Neutrophil (primary cell): ENCODE measurements around the gene SGCE.

ENCODE experiments used
- H3K27ac ChIP-seq: fragments of 200-600 bp; sonication (generic); 2 replicates; pipeline ENCODE4 v1.5.1; 2016; ENCODE audit warnings: mild to moderate bottlenecking, moderate library complexity
- H3K27me3 ChIP-seq: fragments of 200-600 bp; sonication (generic); 2 replicates; pipeline ENCODE4 v1.6.0; 2016; ENCODE audit warnings: mild to moderate bottlenecking
- H3K36me3 ChIP-seq: fragments of 200-600 bp; sonication (generic); 2 replicates; pipeline ENCODE4 v1.5.1; 2017
- H3K4me1 ChIP-seq, 2 experiments: fragments of 200-600 bp in 1 of 2; sonication (generic) in 1 of 2; 1 replicate in 1 of 2; 2 replicates in 1 of 2; pipeline versions ENCODE4 v1.5.1 to v1.6.1; 2013 to 2016; ENCODE audit warnings: low read depth in 1 of 2, low read length in 1 of 2, mild to moderate bottlenecking in 1 of 2, moderate library complexity in 1 of 2; ENCODE audit not compliant: control insufficient read depth in 1 of 2, insufficient read depth in 1 of 2
- H3K4me3 ChIP-seq, 2 experiments: fragments of 200-600 bp in 1 of 2; sonication (generic) in 1 of 2; 1 replicate in 1 of 2; 2 replicates in 1 of 2; pipeline ENCODE4 v1.5.1; 2013 to 2016; ENCODE audit warnings: low read depth in 1 of 2, low read length in 1 of 2, mild to moderate bottlenecking in 1 of 2, moderate library complexity in 1 of 2
- H3K9me3 ChIP-seq: fragments of 200-600 bp; sonication (generic); 2 replicates; pipeline ENCODE4 v1.5.1; 2016
- TF ChIP-seq, protein P1 (sequence below): fragments of 200-600 bp; sonication (generic); IDR thresholded peaks from 2 replicates; pipeline ENCODE4 v1.5.1; 2016; ENCODE audit warnings: antibody characterized with exemption

SGCE gene

DNA sequence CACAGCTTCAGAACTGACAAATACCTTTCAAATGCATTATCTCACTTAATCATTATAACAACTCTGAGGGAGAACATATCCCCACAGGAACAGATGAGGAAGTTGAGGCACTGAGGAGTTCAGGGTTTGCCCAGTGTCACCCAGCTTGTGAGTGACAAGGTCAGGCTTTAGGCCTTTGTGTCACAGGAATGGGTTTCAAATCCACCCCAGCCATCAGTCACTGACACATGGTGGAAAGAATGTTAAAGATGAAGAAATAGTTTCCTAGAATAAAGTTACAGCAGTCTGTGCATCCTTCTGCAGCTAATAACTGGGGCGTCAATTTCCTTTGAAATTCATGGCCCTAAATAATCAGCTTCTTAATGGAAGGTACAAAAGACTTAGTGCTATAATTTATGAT, 37.8 kb downstream of the SGCE start:
- Histone ChIP-seq H3K9me3 (no peaks in the 10 kb centered on the region), H3K4me1 (no peaks in the 10 kb centered on the region), H3K36me3 (no peaks in the 10 kb centered on the region), H3K4me3 (no peak overlapping the region), H3K27ac (no peak overlapping the region), H3K27me3 (no peaks in the 10 kb centered on the region)
- TF ChIP-seq, protein P1, sequence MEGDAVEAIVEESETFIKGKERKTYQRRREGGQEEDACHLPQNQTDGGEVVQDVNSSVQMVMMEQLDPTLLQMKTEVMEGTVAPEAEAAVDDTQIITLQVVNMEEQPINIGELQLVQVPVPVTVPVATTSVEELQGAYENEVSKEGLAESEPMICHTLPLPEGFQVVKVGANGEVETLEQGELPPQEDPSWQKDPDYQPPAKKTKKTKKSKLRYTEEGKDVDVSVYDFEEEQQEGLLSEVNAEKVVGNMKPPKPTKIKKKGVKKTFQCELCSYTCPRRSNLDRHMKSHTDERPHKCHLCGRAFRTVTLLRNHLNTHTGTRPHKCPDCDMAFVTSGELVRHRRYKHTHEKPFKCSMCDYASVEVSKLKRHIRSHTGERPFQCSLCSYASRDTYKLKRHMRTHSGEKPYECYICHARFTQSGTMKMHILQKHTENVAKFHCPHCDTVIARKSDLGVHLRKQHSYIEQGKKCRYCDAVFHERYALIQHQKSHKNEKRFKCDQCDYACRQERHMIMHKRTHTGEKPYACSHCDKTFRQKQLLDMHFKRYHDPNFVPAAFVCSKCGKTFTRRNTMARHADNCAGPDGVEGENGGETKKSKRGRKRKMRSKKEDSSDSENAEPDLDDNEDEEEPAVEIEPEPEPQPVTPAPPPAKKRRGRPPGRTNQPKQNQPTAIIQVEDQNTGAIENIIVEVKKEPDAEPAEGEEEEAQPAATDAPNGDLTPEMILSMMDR = no peak

DNA sequence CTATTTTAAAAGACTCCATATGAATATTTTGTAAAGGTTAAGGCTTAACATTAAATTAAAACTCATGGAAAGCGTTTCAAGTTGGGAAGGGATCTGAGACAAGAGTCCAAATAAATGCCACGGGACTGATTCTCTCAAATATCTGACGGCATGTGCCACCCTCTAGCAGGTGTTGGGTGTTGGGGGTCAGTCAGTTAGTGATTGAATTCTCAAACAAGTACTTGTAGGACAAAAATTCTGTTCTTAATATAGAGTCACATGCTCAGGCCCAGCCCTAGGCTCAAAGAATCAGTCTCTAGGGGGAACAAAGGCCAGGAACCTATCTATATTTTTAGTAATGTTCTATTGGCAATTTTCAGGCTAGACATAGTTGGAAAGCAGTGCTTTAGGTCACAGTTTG, 39.1 kb downstream of the SGCE start:
- TF ChIP-seq, protein P1 = no peak
- no peak overlapping the region for H3K4me3 ChIP-seq

DNA sequence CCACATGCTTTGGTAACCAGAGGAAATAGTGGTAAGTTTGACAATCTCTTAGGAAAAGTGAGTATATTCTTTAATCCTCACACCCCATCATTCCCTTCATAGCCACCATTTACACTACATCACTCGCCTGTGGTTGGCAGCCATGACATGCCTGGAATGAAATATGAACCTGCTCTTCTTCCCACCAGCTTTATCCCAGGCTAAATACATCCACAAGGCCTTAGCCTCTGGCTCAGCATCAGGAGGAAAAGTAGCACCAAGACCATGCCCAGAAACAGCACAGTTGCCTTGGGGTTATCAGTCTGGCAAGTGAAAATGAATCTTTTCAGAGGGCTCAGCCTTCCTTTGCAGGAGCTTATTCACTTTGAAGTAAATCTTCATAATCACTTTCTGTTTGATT, 40.3 kb downstream of the SGCE start:
- Histone ChIP-seq H3K4me1 (no peaks in the 10 kb centered on the region), H3K36me3 (no peaks in the 10 kb centered on the region), H3K9me3 (no peaks in the 10 kb centered on the region), H3K27ac (no peak overlapping the region), H3K27me3 (no peaks in the 10 kb centered on the region), H3K4me3 (no peak overlapping the region)
- TF ChIP-seq, protein P1 = no peak

More for the DNA sequence above, 39.1 kb downstream of the SGCE start:
- no peak overlapping the region for H3K27ac ChIP-seq
- H3K27me3 ChIP-seq = no peaks in the 10 kb centered on the region
- H3K9me3 ChIP-seq = no peaks in the 10 kb centered on the region
- H3K36me3 ChIP-seq = no peaks in the 10 kb centered on the region
- H3K4me1 ChIP-seq = no peaks in the 10 kb centered on the region

DNA sequence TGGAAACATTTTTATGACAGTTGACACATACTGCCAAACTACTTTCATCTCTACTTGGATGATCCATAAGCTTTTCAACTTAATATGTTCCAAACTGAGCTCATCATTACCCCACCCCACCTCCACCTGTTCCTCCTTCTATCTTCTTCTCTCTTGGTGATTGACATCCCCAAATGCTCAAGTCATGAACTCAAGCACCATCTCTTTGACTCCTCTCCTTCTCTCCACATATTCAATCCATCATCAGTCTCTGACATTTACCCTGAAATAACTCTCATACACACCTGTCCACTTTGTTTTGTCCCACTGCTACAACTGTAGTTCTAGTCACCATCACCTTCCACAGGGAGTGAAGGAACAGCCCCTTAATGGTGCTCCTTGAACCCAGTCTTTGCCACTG, 43.3 kb downstream of the SGCE start:
- Histone ChIP-seq H3K4me3 (no peak overlapping the region), H3K27me3 (no peaks in the 10 kb centered on the region), H3K4me1 (no peaks in the 10 kb centered on the region), H3K27ac (no peak overlapping the region), H3K9me3 (no peaks in the 10 kb centered on the region), H3K36me3 (no peaks in the 10 kb centered on the region)
- TF ChIP-seq, protein P1 = no peak

DNA sequence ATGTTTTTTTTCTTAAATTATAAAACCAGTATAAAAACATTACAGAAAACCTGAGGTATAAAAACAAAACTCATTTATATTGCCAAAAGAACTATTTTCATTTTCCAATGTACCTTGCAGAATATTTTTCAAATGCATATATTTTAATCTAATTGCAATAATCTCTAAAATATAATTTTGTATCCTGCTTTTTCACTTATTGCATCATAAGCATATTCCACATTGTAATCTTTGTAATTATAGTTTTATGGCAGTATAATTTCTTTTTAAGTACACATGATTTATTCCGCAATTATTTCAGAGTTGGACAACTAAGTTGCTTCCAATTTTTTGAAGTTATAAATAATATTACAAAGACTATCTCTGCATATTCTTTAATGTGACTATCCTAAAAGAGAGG, 43.7 kb downstream of the SGCE start:
- no peak overlapping the region for H3K27ac ChIP-seq
- no peaks in the 10 kb centered on the region for H3K9me3 ChIP-seq
- H3K4me1 ChIP-seq = no peaks in the 10 kb centered on the region
- no peaks in the 10 kb centered on the region for H3K27me3 ChIP-seq
- no peak overlapping the region for H3K4me3 ChIP-seq
- TF ChIP-seq, protein P1 = no peak
- H3K36me3 ChIP-seq = no peaks in the 10 kb centered on the region

DNA sequence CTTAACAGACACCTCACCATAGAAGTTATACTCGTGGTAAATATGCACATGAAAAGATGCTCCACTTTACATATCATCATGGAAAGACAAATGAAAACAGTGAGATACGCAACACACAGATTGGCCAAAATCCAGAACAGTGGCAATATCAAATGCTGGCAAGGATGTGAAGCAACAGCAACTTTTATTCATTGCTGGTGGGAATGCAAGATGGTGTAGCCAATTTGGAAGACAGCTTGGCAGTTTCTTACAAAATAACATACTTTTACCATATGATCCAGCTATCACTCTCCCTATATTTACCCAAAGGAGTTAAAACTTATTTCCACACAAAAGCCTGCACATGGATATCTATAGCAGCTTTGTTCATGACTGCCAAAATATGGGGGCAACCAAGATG, 46.4 kb downstream of the SGCE start:
- no peak overlapping the region for H3K27ac ChIP-seq
- H3K27me3 ChIP-seq = no peaks in the 10 kb centered on the region
- H3K9me3 ChIP-seq = no peaks in the 10 kb centered on the region
- TF ChIP-seq, protein P1 = no peak
- H3K4me1 ChIP-seq = no peaks in the 10 kb centered on the region
- no peak overlapping the region for H3K4me3 ChIP-seq
- H3K36me3 ChIP-seq = no peaks in the 10 kb centered on the region
